ENCODE results near the gene GFPT2. TPM values are rescaled to one million over a fixed set of nuclear protein-coding genes. Genes with fewer than 3 reads are reported as not detected.

GFPT2 gene
- total and polyA plus RNA-seq, 9 of the 15 experiments (the other 6 are each of a cell fraction or from before 2014, with no cell fraction given): 0.07 to 0.14 (median 0.08) TPM; not detected in 6

- no peak for TF ChIP-seq MTF1 (CRISPR knock-in tag; IDR thresholded peaks at IDR 0.05; ENCODE audit: borderline replicate concordance)
- 0 out of 2 replicates have a peak, but pooled peaks have one; percentile 16 for TF ChIP-seq POLR2G (IDR thresholded peaks at IDR 0.05; ENCODE audit: low read depth, low read length)
- TF ChIP-seq ZNF217 (CRISPR knock-in tag; IDR thresholded peaks at IDR 0.05): no peak
Observed at GRCh38 chr5:180253036-180253824, 99.9 kb downstream of the GFPT2 start (continued).

- no peaks in the 10 kb centered on the region for H3K9me1 ChIP-seq (ENCODE audit: control insufficient read depth, insufficient read depth, low read length)
- peaks cover 30% of the 10 kb centered on the region; the same call in 2 of the 3 replicates for H3K36me3 ChIP-seq (ENCODE audit: control insufficient read depth, insufficient read depth, low read length)
- FAIRE-seq: no peak
- TF ChIP-seq TAF1 (IDR thresholded peaks at IDR 0.05; ENCODE audit: control insufficient read depth, extremely low read depth, insufficient read depth, low read length, severe bottlenecking): no peak
- no peak for TF ChIP-seq ZNF699 (CRISPR knock-in tag; IDR thresholded peaks at IDR 0.05; ENCODE audit: insufficient replicate concordance)
- TF ChIP-seq NR2C2 (CRISPR knock-in tag; IDR thresholded peaks at IDR 0.05): peak; percentile 74; the same call in 1 of the 2 replicates
- TF ChIP-seq NR2C2 (tag; IDR thresholded peaks at IDR 0.05): peak; percentile 69
- TF ChIP-seq NR2C1 (IDR thresholded peaks at IDR 0.05): peak; percentile 84
- peak; percentile 86 for TF ChIP-seq NR2C1 (tag; IDR thresholded peaks at IDR 0.05)
- TF ChIP-seq ZNF197 (CRISPR knock-in tag; IDR thresholded peaks at IDR 0.05; ENCODE audit: low read depth): no peak
- TF ChIP-seq JUND (IDR thresholded peaks at IDR 0.05; ENCODE audit: borderline replicate concordance, low read depth, low read length): no peak
- no peak for TF ChIP-seq JUND (tag; IDR thresholded peaks at IDR 0.05; ENCODE audit: borderline replicate concordance, low read depth, low read length)
- no peak for TF ChIP-seq MEF2D (tag; conservative IDR thresholded peaks at IDR 0.05; ENCODE audit: low read depth)
- no peak for TF ChIP-seq HDAC2 (IDR thresholded peaks at IDR 0.05)
- no peak for TF ChIP-seq NFIC (IDR thresholded peaks at IDR 0.05)
- H3K27ac ChIP-seq (ENCODE audit: extremely low read depth, low read depth, low read length): no peak overlapping the region
- no peak for DNase-seq (ENCODE audit: extremely low read depth in 1 of 4, low spot score in 3 of 4)
- H3K9me3 ChIP-seq (replicated peaks; ENCODE audit: control insufficient read depth, insufficient read depth, low read depth, low read length): peaks cover 2% of the 10 kb centered on the region; the same call in 1 of the 2 replicates
- H3K79me2 ChIP-seq (ENCODE audit: control insufficient read depth, insufficient read depth, low read length): no peaks in the 10 kb centered on the region
- 0 out of 5 replicates have a peak, but pooled peaks cover 0 to 2% of the 10 kb centered on the region in 2 experiments for H3K4me1 ChIP-seq (replicated peaks in 1 of 2; ENCODE audit: control insufficient read depth in 2 of 2, insufficient read depth in 2 of 2, low read length in 2 of 2)
- POLR2A ChIA-PET: no interaction called here
- no peaks in the 10 kb centered on the region for H3K27me3 ChIP-seq (ENCODE audit: control insufficient read depth in 2 of 2, insufficient read depth in 2 of 2, low read length in 2 of 2)
- H2AFZ ChIP-seq (ENCODE audit: low read depth, low read length): no peak overlapping the region
- H3K9ac ChIP-seq (ENCODE audit: insufficient read depth in 1 of 2, low read depth in 2 of 2, low read length in 2 of 2): no peak overlapping the region
- ATAC-seq: no peak
- no peaks in the 10 kb centered on the region for H4K20me1 ChIP-seq (replicated peaks; ENCODE audit: control insufficient read depth, insufficient read depth, low read length)
- in situ Hi-C loops (cut with MboI) (no loop called here), intact Hi-C loops (cut with micrococcal nuclease) (no loop called here)
- CTCF ChIA-PET (ENCODE audit: low intra/inter-chr PET ratio): no interaction called here
- H3K4me3 ChIP-seq: no peak overlapping the region
- no peak overlapping the region for H3K4me2 ChIP-seq (ENCODE audit: insufficient read depth, low read length)
- WGBS (ENCODE audit: insufficient coverage, low coverage, missing lambda C conversion rate): 96% methylated on average over 6 of the region's 7 CpGs
- BruUV-seq (replicated peaks): no TSS peak
Observed at GRCh38 chr5:180251887-180252286, 101.2 kb downstream of the GFPT2 start.

All from K562 (cell line).